Suppressor macrophage (primary cell): ENCODE results near the gene CDHR1.

Experiments used
- DNase-seq, 4 experiments: peaks; one replicate each; pipeline ENCODE4 v3.0.0-alpha.2; 2020 to 2022

CDHR1 gene

DNA sequence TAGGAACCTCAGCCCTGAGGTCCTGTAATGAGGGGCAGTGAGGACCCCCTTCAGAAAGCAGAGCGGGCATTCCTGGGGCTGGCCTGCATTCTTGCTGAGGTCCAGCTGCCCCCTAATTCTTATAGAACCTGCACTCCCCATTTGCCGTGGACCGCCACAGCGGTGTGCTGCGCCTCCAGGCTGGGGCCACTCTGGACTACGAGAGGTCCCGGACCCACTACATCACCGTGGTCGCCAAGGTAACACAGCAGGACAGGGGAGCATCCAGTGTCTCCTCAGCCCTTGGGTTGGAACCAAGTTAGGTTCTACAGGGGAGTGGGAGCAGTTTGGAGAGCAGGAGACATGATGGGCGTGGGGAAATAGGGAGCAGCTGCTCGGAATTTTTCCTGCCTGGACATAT is 7.3 kb downstream of the CDHR1 start:
- DNase-seq: no peak

GRCh38 chr10:84202349-84202748 is 8.0 kb downstream of the CDHR1 start:
- DNase-seq: no peak

GRCh38 chr10:84204122-84204521 is 9.8 kb downstream of the CDHR1 start:
- peak in 3 of 4 experiments; percentile 7 to 21 (median 9) for DNase-seq

DNA sequence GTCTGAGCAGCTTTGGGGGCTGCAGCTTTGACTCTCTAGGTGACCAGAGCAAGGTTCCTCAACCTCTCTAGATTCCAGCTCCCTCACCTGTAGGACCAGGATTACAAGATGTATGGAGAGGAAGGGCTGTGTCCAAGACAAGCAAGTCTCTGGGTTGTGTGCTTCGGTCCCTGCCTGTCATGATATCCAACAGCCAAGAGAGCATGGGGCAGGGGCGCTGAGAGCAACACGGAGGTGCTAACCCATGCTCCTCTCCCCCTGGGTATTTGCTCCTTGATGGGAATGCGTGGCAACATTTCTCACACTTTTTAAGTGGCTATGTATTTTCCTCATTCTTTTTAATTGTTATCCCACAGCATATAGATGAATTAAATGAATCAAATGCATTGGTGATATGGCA is 10.3 kb downstream of the CDHR1 start:
- DNase-seq: no peak

GRCh38 chr10:84205049-84205852 is 10.9 kb downstream of the CDHR1 start:
- DNase-seq: peak; percentile 68 to 79 (median 70)

DNA sequence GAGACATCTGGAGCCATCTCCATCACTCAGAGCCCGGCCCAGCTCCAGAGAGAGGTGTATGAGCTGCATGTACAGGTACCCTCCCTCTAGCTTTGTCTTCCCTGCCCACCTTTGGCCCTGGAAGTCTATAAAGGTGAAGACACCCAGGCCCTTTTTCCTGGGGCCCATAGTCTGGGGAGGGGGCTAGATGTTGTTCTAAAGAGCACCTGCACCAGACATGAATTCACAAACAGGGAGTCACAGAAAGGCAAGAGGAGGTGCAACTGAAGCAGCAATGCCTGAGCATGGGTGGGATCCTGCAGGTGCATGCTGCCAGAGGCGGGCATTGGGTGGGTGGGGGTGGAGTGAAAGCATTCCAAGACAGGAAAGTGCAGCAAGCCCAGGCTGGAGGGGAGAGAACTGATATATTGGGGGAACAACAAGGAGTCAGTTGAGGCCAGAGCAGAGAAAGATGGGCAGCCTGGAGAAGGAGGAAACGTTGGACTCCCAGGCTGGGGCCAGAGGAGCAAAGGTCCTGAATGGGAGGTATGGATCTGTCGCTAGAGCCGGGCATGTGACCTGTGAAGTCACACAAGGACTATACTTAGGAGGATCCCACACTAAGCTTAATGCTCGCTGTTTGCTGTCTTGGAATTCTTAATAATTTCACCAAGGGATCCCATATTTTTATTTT is 11.7 kb downstream of the CDHR1 start:
- DNase-seq: no peak

- DNase-seq: no peak
Observed at GRCh38 chr10:84208023-84208422, 13.7 kb downstream of the CDHR1 start.

- no peak for DNase-seq
Observed at GRCh38 chr10:84211566-84211965, 17.2 kb downstream of the CDHR1 start.

DNA sequence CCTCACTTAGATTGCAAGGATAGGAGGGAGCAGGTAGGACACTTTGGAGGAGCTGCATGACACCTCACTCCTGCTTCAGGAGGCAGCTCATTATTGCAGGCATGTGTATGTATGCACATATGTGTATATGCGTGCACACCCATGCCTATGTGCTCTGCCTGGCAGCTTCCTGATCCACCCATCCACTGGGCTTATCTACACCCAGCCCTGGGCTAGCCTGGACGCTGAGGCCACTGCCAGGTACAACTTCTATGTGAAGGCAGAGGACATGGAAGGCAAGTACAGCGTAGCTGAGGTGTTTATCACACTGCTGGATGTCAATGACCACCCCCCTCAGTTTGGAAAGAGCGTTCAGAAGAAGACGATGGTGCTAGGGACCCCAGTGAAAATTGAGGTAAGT is 17.7 kb downstream of the CDHR1 start:
- DNase-seq: no peak

GRCh38 chr10:84213076-84213475 is 18.7 kb downstream of the CDHR1 start:
- DNase-seq: no peak

GRCh38 chr10:84214046-84214572 is 19.8 kb downstream of the CDHR1 start:
- no peak for DNase-seq

DNA sequence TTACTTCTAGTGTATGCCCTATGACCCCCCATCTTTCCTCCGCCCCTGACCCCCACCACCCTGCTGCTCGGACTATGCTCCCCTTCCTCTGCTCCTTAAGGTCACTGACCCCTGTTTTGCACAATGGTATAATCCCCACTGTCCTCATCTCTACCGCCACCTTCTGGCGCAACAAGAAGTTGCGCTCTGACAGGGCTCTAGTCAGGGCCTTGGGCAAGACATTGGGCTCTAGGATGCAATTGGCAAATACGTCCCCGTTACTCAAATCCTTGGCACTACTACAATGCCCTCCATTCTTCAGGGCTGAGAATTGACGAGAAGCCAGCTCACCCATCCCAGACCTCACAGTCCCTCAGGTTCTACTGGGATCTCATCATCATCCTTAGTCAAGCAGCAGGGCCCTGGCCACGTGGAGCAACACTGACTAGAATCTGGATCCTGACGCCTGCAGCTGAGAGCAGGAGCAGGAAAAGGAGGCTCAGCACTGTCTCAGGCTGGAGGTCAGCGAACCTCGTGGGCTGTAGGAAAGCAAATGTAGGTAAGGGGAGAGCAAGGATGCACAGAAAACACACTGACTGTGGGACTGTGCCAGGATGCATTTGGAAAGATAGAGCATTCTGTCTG is 20.4 kb downstream of the CDHR1 start:
- DNase-seq: peak; percentile 31 to 57 (median 49)

DNA sequence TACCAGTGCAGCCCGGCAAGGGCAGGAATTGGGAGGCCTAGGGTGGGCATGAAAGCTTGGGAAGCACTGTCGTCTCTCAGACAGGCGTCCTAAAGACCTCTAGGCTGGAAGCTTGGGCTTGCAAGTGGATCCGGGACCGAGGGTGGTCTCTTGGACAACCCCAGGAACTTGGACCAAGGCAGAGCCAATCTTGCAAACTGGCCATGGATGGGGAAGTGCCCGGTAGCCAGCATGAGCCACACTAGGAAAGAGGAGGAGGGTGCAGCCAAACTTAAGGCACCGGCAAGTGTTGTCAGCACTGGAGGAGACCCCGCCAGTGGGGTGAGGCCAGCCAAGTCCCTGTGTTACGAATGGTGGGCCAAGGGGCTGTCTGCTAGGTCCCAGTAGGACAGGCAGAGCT is 22.5 kb downstream of the CDHR1 start:
- DNase-seq: no peak

DNA sequence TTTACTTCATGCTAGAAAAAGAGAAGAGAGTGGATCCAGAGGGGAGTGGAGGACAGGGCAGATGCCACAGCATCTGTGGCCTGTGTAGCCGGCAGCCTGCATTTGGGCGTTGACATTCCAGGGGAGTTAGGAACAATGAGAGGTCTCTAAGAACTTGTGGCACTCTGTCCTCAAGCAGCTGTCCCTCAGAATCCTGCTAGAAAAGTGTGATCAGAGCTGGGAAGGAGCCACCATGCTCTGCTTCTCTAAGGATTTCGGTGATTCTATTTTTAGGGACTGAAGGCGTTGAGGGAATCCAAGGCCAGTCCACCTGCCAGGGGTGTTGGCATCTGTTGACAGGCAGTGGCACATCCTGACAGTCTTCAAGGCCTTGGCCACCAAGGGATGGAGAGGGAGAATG is 23.4 kb downstream of the CDHR1 start:
- DNase-seq: no peak

GRCh38 chr10:84221916-84222315 is 27.6 kb downstream of the CDHR1 start:
- no peak for DNase-seq

- DNase-seq: peak in 1 of 4 experiments; percentile 10
Observed at GRCh38 chr10:84224411-84225028, 30.2 kb downstream of the CDHR1 start.

DNA sequence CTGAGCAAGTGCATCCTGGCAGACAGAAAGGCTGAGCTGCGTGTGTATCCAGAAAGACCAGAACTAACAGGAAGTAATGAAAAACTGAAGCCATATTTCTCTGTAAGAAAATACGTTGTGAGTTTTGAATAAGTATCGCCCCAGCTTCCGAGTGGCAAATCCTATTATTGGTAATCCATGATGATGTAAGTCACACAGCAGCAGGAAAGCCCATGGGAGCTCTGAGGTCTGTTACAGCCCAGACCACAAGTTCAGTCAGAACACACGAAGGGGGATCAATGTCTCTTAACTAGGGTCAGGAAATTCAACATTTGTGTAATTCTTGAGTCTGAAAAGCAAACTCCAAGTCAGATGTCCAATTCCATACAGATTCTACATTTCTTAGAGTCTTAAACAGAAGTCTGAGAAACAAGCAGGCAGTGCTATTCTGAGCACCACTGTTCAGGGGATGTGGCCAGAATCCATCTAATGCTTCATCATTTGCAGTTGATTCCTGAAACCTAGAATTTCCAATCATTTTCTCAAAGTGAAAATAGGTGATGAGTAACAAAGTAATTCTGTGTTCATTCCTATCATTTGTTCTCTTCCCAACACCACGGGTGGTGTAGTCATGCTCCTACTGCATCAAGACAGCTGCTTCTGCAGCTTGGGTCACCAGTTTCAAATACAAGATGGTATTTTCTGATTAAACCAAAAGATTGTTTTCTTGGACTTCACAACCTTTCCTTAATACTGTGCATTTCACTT is 31.3 kb downstream of the CDHR1 start, which contains the start of gene LRIT2:
Gene LRIT2, minus strand, starts transcription at position 118 of the 747 bp plus-strand sequence. Its CDS starts 24 bp downstream, at position 94.
- DNase-seq: no peak

DNA sequence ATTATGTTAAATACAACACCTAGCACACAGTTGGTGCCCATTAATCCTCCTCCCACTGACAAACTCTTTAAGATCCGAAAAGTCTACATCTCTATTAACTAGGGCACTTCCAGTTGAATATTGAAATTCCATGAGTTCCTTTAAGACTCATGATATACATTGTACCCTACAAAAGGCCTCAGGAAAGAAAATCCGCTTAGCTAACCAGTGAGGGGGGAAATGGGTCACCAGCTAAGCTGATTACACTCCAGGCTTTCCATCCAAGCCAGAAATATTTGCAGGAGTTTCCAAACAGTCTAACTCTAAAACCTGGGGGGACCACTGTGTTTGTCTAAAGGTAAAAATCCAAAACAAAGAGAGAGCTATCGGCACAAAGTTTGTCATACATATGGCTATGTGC is 32.3 kb downstream of the CDHR1 start:
- no peak for DNase-seq

DNA sequence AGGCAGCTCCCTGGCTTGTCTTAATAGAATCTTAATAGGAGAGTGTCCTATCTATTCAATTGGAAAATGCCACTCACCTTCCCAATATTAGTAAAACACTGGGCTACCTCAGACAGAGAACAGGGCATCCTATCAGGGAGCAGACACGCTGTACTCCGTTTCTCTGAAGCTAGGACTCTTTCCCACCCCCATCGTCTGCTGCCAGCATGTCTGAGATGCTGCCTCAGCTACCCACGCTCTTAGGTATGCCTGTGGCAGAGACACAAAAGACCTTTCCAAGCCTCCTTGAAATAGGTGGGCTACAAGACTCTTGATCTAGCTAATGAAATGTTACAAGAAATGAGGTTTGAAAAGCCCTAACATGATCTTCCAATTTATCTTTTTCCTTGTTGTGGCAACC is 33.5 kb downstream of the CDHR1 start:
- no peak for DNase-seq

DNA sequence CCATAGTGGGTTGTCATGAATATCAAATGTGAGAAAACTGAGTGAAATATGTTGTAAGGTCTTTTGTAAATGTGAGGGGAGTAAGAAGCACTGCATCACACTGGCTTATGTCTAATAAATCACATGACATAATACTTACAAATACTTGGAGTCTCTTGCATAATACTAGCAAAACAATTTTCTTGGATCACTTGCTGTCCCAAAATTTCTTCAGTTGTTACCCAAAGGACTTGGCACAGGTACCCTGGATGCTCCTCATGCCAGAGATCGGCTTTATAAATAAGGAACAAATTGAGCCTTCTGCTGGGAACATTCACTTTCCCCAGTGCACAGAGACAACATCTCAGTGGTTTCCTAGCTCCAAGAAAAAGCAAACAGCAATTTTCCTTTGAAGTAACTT is 36.0 kb downstream of the CDHR1 start:
- DNase-seq: no peak

- no peak for DNase-seq
Observed at GRCh38 chr10:84232376-84232775, 38.0 kb downstream of the CDHR1 start.

DNA sequence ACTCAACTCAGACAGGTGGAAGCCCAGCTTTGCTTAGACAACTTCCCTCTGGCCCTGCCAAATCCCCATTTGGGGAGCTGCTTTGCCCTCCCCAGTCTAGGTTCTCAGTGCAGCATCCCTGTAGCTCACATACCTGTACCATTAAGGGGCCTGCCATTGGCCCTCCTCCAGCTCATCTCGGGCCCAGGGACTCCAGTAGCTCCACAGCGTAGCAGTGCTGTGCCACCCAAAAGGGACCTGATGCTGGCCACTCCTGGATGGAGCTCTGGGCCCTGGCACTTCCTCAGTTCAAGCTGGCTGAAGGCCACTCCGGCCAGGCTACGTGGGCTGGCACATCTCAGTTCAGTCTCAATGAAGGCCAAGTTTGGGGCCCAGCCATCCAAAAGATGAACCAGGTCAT is 39.6 kb downstream of the CDHR1 start:
- DNase-seq: no peak
